ENCODE results near the gene SFTPA2. TPM values are rescaled to one million over a fixed set of nuclear protein-coding genes. Genes with fewer than 3 reads are reported as not detected.
"Not testable (repeated sequence)": the region's sequence is repeated elsewhere in the genome, so short reads cannot be mapped to it uniquely, and the experiment has no call there.

Gene SFTPA2
- total RNA-seq, 1 experiment from 2014 or later, result not detected

DNA sequence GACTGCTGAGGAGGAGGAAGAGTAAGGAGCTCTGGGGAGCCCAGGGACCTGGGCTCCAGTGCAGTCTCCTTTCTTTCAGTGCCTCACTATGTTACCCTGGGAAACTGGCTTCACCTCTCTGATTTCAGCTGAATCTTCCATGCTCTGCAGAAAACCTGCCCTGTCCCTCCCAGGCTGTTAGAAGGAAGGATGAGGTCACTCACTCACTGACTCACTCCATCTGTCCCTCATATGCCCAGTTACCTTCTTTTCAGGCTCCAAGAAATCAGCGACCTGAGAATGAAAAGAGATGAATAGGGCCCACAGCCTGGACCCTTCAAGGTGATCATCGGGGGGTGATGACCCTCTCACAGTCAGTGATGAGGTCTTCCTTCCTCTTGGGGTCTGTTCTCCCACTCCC lies 481 bp downstream of the SFTPA2 start:
- DNase-seq (ENCODE audit: low read depth), result peak; percentile 17

DNA sequence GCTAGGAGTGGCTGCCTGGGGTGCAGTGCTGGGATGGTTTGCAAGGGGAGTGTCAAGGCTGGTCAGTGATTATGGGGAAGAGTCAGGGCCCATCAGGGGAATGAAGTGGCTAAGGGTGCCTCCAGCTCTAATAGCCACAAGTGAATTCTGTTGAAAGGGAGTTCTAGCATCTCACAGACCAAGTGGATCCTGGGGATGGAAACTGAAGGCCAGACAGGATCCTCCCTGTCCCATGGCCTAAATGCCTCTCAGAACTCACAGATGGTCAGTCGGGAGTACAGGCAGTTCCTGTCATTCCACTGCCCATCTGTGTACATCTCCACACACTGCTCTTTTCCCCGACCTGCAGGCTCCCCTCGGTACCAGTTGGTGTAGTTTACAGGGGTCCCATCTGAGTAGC lies 3.2 kb downstream of the SFTPA2 start:
- DNase-seq (ENCODE audit: low read depth), result not testable (repeated sequence)

DNA sequence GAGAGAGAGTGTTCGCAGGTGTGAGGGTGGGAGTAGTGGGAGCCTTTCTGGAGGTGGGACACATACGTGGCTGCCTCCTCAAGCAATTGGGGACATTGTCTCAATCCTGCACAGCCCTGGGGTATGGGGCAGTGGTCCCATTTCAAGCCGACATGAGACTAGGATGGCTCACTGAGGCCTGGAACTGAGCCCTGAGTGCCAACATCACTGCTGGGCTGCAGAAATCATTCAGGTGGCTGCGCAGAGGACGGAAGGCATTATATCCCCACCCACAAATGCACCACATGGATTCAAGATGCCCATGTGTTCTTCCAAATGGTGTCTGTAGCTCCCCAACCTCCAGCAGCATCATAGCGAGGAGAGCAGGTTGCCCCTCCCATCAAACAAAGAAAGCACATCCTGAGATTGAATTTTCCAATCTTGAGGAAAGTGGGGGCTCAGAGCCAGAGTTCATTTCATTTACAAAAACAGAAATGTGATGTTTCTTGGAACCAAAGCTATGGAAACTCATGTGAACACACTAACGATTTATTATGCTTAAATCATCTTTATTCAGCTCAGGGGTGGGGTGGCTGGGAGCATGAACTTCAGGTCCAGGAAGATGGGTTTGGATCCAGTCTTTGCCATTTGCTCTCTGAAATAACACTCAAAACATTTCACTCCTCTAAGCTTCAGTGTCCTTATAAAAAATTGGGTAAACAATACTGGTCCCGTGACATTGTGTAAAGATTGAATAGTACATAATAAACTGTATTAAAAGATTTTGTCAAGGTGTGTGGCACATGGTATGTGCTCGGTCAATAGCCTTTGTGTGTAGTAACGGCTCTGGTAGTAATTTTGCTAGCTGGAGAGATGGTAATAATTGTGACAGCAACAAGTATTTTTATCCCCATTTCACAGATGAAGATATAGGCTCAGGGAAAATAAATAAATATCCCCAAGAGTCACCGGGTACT lies 4.6 kb downstream of the SFTPA2 start:
- DNase-seq (ENCODE audit: low read depth), result no peak

DNA sequence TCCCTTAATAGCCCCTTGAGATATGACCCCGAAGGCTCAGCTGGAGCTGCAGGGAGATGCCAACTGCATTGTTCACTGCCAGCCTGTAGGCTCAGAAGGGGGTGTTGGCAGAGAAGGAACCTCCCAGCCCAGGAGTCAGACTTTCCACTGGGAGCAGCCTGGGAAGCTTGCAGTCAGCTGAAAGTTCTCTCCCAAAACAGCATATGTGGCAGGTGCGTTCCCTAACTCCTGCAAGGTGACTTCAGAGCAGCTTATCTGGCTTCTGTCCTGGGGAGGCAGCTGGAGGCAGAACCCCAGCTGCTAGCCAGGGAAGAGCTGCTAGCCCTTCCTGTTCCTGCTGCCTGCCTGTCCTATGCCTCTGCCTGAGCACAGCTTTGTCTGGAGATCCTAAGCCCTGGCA lies 8.1 kb downstream of the SFTPA2 start:
- peak; percentile 5 for DNase-seq (ENCODE audit: low read depth)

DNA sequence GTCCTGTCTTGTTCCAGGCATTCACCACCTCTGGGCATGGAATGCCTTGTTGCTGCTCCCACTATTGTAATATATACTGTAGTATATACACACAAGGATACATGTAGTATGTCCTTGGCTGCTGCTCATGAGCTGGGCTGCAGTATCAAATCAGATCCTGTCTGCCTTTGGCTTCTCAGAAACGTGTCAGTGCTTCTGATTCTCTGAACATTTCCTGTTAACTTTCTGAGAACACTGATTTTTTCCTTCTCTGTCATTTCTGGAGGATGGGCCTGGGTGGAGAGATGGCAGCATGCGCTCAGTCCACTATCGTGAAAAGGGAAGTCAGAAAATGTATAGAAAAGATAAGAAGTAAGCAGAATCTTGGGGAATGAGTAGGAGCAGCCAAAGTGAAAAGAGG lies 12.2 kb downstream of the SFTPA2 start:
- no peak for DNase-seq (ENCODE audit: low read depth)

DNA sequence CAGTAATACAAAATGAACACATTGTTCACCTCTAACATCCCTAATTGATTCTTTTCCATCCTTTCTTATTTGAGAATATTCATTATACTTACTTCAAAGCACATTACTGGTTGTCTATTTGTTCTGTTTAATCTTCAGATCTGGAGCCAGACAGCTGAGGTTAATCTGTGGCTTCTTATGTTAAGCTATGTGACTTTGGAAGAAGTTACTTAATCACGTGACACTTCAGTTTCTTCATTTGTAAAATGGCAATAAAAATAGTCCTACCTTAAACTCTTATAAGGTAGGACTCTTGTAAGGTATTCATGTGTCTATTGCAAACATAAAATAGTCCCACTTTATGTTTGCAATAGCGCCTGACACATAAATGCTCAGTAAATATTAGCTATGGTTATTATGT lies 13.1 kb downstream of the SFTPA2 start:
- DNase-seq (ENCODE audit: low read depth), result not testable (repeated sequence)

DNA sequence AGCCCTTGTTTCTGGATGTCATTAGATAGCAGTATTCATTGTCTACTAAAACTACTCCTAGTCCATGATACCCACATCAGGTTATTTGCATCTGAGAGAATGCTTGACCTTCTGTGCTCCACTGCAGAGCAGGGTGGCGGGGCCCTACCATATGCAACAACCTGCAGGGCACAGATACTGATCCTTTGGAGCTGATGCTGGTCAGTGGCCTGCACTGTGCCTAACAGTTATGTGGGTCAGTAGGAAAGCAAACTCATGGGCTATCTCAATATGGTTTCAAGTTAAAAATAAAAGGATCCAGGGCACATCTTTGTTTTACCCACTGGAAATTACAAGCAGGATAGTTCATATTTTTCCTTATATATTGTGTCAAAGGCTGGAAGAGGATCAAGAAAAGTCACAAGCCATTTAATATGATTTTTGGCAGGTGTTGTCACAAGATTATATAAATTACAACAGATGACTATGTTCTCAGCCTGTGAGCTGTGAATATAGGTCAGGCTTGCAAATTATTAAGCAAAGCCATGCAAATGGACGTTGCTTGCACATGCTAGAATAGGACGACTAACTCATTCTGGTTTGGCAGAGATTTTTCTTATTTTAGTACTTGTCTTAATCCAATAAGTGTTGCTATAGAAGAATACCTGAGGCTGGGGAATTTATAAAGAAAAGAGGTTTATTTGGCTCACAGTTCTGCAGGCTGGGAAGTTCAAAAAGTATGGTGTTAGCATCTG lies 15.1 kb downstream of the SFTPA2 start:
- DNase-seq (ENCODE audit: low read depth), result not testable (repeated sequence)

DNA sequence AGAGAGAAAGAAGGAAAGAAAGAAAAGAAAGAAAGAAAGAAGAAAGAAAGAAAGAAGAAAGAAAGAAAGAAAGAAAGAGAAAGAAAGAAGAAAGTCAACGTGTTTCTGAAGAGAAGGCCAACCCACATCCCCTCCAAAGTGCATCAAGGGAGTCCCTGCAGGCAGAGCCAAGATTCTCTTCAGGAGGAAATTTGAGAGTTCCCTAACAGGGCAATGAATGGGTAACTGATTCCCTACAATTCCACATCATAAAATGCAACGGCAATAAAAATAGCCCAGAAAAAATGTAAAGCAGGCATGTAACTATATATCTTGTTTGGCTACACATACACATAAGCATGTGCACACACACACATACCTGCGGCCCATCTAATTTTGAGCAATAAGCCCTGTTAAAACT lies 15.8 kb downstream of the SFTPA2 start:
- DNase-seq (ENCODE audit: low read depth), result not testable (repeated sequence)

DNA sequence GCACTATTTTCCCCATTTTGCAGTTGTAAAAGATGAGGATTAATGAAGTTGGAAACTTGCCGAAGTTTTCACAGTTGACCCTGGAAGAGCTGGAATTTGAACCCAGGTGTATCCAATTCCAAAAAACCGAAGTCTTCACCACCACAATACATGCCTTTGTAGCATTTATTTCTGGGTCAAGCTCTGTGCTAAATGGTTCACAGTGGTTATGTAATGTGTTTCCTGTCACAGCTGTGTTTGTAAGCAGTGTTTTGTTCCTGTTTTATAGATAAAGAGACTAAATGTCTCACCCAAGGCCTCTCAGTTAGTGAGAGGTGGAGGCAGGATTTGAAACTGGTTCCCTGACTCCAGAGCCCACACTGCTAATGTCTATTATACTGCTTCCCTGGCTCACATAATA lies 17.6 kb downstream of the SFTPA2 start:
- no peak for DNase-seq (ENCODE audit: low read depth)

DNA sequence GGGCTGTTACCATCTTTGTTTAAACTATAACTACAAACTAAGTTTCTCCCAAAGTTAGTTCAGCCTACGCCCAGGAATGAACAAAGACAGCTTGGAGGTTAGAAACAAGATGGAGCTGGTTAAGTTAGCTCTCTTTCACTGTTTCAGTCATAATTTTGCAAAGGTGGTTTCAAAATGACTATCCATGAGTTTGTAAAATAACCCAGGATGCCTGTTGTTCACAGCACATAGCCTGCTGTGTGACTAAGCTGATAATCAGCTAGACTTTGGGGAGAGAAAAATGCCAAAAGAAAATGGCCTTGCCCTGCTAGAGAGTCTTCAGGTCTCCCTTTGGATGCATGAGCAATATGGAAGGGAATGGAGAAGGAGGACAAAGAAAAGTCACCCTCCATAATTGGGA lies 19.3 kb downstream of the SFTPA2 start:
- DNase-seq (ENCODE audit: low read depth), result not testable (repeated sequence)

DNA sequence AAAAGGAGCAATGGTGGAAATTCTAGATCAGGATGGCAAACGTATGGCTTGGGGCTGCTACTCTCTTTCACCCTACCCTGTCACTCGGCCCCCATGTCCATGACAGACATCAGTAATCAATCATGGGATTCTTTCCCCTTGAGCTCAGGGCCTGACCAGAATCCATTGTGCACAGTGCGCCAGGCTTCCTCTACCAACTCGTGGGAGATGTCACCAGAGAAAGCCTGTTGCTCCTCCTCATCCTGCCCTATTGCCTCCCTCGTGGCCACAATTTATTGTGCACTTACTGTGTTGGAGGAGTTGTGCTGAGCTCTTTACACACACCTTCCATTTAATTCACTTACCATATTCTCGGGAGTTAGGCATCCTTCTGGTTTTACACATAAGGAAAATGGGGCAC lies 21.9 kb downstream of the SFTPA2 start:
- DNase-seq (ENCODE audit: low read depth), result not testable (repeated sequence)

DNA sequence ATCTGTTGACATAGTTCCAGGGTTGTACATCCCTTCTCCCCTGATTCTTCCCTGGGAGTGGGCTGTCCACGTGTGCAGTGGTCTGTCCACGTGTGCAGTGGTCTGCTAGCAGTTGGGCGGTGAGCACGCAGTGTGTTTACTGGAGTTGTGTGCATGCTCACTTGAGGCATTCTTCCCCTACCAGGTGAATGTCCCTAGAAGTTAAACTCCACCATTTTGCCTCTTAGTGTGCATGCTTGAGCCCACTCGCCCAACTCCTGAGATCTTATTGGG lies 26.4 kb downstream of the SFTPA2 start:
- not testable (repeated sequence) for DNase-seq (ENCODE audit: low read depth)

DNA sequence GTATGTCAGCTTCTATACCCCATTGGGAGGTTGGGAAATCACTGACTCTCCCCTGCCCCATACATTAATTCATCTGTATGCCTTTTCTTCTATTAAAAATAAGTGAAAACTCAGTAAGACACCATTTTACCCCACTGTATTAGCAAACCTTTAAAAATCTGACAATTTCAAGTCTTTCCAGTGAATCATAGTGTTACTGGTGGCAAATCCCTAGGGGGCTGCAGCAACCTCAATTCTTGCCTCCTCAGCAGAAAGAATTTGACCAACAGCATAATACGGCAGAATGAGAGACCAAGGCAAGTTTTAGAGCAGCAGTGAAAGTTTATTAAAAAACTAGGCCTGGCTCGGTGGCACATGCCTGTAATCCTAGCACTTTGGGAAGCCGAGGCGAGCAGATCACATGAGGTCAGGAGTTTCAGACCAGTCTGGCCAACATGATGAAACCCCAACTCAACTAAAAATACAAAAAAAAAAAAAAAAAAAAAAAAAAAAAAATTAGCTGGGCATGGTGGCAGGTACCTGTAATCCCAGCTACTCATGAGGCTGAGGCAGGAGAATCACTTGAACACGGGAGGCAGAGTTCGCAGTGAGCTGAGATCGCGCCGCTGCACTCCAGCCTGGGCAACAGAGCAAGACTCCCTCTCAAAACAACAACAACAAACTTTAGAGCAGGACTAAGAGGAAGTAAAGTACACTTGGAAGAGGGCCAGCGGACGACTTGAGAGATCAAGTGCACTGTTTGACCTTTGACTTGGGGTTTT lies 26.9 kb downstream of the SFTPA2 start:
- peak; percentile 22 for DNase-seq (ENCODE audit: low read depth)

DNA sequence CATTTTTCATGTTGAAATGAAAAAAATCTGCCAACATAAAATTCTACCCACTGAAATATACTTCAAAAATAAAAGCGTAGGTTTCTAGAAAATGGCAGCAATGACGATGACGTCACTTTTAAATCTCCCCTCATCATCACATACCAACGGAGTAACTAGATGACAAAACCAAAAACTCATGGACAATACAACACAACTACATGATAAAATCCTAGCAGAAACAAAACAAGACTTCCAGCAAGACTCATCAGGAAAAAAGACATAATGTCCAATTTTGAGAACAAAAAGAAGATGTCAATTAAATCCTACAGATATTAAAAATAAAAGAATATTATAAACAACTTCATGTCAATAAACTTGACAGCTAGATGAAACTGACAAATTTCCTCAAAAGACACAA lies 31.9 kb downstream of the SFTPA2 start:
- DNase-seq (ENCODE audit: low read depth), result not testable (repeated sequence)

DNA sequence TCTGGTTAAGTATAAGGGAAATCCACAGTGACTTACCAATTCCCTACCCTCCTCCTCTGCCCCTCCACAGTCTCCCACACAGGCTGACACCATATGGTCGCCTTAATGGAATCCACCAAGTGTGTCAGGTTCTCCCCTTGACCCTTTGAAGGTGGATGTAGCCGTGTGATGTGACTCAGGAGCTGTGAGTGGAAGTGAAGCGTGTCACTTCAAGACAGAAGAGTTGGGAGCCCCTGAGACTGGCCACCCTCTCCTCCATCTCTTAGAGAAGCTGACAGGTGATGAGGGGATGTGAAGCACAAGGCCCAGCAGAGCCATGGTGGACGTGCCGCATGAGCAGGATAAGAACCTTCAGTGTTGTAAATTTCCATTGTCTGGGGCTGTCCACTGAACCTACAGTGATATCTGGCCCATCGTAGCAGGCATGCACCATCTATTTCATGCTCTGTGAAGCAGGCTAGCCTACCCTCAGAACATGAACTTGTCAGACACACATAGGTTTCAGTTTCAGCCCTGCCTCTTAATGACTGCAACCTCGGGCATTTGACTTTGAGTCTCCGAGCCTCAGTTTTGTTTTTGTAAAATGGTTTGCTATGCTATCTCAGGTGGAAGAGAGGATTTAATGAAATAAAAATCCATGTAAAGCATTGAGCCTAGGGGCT lies 35.0 kb downstream of the SFTPA2 start:
- DNase-seq (ENCODE audit: low read depth), result not testable (repeated sequence)

DNA sequence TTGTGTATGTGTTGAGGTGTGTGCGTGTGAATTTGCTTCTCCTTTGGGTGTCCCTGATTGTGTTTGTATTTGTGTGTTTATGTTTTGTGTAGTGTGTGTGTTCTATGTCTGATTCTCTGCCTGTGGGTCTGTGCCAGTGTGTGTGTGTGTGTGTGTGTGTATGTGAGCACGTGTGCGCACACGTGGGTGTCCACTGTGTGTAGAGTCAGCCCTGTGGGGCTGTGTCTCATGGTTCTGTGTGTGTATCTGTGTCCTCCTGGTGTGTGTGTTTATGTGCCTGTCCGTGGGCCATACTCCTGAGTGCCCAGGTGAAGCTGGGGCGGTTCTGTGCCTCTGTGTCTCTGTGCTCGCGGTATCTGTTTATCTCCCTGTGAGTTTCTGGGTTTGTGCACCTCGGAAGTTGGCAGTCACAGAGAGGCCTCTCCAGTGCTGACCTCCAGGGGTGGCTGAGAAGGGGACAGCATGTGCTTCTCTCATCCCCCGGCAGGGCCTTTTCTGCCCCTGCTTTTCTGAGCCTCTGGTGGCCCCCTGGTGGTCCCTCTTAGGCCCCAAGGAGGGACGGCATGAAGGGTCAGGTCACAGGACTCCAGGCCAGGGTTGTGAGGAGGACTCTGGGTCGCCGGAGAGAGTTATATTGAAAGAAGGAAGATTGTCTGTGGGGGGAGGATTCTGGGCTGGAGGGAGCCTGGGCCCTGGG lies 36.9 kb downstream of the SFTPA2 start:
- not testable (repeated sequence) for DNase-seq (ENCODE audit: low read depth)

DNA sequence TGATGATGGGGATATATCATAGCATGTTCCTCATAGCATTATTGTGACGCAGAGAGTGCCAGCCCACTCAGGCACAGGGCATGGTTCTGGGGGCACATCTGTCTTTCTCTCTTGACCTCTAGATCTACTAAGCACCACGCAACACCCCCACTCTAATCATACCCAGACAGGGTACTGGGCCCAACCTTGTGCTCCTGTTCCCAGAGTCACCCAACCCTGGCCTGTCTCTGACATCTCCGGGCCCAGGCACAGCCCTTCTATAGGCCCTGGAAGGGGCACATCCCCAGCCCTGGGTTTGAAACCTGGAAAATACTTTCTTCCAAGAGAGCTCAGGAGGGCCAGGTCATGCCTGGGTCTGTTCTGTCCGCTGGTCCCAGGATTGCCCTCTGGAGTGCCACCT lies 37.7 kb downstream of the SFTPA2 start:
- not testable (repeated sequence) for DNase-seq (ENCODE audit: low read depth)

DNA sequence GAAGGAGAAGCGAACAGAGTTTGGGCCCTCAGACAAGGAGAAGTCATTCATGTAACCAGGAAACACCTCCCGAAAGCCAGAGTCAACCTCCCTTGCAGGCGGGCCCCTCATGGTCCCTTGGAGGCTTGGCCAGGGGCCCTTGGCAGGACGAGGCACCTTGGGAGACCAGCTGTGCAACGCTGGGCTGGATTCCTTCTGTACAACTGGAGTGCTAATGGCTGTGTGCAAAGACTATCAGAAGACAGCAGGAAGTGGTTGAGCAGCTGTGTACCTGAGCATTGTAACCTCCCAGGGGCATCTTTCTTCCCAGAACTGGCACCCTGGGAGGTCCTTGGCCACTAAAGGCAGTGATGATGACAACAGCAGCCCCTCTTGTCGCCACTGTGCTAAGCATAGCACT lies 38.5 kb downstream of the SFTPA2 start:
- DNase-seq (ENCODE audit: low read depth), result not testable (repeated sequence)

DNA sequence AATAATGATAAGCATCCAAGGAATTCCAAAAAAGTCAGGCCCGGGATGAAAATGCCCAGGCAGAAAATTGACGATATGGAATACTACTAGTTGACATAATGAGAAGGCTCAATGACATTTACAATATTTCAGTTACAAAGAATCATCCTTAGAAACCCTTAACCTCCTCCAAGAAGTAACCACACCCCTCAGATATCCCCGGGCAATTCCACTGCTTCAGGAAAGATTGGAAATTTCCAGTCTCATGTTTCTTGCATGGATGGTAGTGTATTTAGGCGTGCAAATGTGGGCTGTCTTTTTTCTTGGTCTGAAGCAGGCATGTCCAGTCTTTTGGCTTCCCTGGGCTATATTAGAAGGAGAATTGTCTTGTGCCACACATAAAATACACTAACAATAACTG lies 42.6 kb downstream of the SFTPA2 start:
- not testable (repeated sequence) for DNase-seq (ENCODE audit: low read depth)

DNA sequence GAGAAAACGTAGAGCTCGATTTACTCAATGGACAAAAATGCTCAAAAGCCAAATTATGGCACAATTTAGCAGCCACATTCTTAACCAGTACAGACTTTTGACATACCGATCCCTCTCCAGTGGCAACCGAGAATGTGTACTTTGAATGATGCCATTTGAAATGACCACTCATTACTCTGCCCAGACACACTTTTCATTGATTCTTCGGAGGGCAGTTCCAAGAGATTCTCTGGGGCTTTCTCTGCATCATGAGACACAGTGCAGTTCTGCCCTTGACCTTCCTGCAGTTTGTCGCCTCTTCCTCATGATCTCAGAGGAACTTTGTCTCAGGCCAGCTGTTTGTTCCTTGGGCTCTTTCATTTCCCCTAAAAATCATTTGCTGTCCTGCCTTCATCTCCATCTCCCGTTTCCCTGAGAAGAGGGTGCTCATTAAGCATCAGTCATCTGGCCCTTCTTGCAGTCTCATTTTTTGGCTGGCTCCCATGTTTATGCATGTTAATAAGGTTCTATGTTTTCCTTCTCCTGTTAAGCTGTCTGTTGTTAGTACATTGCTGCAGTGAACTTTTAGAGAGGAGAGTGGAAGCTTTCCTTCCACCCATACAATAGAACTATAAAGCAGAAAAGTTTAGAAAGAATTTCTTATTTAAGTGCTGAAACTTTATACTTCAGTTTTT lies 43.5 kb downstream of the SFTPA2 start:
- not testable (repeated sequence) for DNase-seq (ENCODE audit: low read depth)
